GM04503 (cell line): ENCODE results near the gene SMNDC1.
A peak's percentile ranks its signal among the peaks of the same experiment; 100 is the strongest.

Source experiments
- DNase-seq: peaks from one replicate; pipeline ENCODE4 v3.0.0-alpha.2; 2012; ENCODE audit warnings: low read depth

Gene SMNDC1

DNA sequence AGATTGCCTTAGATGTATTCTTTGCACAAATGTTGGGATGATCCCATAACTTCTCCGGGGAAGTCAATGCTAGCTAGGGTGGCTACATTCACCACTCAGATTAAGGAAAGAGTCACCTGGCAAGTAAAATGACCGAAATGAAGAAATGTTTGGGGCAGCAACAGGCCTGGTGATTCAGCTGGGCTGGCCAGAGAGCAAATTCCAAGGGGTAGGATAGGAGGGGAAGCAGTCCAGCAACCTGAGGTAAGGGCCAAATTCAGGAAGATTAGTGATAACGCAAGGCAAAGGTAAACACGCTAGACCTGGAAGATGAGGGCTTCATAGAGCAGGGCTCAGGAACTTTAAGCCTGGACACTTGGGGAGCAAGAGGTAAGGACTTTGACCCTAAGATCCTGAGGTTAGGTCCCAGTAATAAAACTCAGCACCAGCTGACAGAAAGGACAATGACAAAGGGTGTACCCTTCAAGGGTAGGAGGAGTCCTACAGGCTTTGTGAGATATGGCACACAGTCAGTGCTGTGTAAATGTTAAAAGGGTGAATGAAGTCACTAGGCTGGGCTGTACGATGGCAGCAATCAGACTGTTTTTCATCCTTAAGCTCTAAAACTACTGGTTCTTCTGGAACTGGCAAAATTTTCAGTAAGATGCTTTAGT, 22.7 kb upstream of the SMNDC1 start:
- no peak for DNase-seq

DNA sequence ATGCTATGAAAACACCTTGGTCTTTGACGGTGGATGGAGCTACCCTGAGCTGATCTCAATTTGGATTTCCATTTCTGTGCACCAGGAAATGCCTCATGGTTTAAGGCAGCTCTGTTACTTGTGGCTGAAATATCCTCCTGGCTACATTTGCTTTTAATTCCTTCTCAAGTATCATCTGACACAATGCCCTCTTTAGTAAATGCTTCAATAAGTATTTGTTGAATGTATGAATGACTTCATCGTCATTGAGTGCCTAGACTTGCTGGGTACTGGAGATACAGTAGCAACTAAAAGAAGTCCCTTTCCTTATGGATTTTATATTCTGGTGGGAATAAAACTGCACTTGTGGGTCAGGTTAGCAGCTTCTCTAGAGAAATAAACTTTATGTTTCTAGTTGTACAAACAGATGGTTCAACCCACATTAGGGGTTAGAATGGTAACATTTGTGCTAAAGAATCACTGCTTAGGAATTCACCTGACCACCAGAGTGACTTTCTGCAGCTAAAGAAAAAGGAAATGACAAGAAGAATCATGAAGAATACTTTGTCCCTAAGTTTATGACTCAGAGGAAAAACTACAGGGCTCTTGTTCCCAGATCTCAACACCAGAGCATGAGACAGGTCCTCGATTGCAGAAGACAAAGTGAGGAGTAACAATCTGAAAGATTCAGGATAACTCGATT, 21.8 kb upstream of the SMNDC1 start:
- peak; percentile 74 for DNase-seq

DNA sequence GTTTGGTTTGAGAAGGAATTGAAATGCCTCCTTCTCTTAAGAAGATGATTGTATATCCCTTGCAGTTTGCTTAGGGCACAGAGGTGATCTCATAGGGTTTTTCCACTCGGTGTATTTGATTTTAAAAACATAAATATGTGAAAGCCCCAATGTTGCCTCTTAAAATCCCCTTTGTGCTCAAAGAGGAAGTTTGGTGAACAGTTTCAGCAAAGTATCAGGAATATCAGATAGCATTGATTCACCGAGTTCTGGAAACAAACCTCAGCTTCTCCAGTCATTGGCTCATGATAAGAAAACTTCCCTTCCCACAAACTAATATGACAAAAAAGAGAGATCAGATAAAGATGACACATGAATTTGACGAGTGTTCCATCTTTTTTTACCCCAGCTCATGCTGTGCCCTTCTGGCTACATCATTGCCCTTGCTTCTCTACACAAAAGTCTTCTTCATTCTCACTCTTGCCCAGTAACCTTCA, 20.1 kb upstream of the SMNDC1 start:
- DNase-seq: no peak

DNA sequence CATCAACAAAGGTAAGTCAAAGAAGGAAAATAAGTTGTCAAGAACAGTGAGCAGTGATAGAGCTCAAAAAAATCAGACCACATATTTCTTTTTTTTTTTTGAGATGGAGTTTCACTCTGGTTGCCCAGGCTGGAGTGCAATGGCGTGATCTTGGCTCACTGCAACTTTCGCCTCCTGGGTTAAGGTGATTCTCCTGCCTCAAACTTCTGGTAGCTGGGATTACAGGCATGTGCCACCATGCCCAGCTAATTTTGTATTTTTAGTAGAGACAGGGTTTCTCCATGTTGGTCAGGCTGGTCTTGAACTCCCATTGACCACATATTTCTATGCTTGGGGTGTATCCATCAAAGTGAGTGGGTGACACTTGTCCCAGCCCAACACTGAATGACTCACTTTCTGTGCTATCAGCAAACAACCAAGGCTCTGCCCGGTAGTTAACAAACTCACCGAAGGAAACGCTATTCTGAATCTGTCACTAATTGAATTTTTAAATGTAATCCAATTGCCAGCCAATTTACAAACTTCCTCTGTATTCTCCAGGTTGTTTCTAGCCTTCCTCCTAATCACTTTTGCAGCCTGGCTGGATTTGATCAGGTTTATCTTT, 19.6 kb upstream of the SMNDC1 start:
- DNase-seq: no peak

DNA sequence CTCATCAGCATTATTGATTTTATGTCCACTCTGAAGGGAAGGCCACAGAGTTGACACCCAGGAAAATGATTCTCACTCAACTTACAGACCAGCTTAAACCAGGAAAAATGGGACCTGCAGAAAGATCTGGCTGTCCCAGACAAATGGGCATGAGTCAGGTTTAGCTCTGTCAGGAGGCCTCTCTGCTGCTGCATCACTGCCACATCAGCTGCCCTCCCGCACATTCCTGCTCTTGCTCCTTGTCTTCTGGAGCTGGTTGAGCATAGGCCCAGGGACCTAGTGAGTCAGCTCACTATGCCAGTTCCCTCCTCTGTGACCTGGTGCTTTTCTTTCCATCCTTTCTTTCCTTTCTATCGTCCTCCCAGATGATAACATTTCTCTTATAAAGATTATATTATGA, 18.8 kb upstream of the SMNDC1 start:
- DNase-seq: peak; percentile 72

DNA sequence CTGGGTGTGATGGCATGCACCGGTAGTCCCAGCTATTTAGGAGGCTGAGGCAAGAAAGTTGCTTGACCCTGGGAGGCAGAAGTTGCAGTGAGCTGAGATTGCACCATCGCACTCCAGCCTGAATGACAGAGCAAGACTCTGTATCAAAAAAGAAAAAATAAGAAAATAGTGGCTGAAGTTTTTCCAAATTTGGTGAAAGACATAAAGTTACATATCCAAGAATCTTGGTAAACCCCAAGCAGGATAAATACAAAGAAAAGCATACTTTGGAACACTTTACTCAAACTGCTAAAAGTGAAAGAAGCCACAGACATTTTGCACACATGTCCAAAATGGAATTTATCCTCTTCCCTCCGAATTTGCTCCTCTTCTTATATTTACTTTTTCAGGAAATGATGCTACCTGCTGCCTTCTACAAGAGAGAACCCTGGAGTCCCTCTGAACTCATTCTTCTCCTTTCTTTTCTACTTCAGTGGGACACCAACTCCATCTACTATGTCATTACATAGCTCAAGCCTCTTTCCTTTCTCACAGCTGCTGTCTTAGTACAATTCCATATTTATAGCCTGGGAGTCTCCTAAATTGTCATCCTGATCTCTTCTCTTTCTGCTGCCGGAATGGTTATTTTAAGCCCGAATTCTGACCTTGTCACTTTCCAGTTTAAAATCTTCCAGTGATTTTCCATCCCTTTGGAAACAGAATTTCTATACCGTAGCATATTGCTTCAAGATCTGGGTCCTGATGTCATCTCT, 17.3 kb upstream of the SMNDC1 start:
- DNase-seq: no peak

DNA sequence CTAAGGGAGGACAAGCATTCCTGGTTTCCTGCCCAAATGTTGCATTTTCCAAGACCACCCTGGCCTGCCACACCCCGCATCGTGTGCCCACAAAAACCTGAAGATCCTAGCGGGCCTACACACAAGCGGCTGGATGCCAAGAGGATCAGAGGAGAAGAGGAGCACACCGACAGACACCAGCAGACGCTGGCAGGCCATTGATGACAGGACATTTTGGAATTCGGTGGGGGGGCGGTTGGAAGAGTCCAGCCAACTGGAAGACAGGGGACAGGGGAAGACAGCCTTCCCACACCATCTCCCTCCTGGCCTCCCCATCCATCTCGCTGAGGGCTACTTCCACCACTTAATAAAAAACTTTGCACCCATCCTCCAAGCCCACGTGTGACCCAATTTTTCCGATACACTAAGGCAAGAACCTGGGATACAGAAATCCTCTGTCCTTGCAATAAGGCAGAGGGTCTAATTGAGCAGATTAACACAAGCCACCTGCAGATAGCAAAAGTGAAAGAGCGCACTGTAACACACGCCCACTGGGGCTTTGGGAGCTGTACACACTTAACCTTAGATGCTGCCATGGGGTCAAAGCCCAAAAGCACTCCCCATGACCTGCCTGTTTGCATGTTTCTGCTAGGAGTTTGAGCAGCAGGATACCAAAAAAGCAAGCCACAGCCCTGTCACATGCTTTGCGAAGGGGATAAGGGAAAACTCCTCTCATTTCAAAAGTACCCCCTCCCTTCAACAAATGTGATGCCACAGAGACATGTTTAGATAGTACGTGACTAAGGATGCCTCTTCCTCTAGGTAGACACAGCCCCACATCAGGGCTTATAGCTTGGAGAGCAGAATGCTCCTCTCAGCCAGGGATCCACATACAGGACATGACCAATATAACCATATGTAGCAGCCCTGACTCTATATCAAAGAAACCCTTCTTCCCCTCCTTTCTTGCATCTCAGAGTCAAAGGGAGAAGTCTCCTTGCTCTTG, 13.4 kb upstream of the SMNDC1 start:
- no peak for DNase-seq

DNA sequence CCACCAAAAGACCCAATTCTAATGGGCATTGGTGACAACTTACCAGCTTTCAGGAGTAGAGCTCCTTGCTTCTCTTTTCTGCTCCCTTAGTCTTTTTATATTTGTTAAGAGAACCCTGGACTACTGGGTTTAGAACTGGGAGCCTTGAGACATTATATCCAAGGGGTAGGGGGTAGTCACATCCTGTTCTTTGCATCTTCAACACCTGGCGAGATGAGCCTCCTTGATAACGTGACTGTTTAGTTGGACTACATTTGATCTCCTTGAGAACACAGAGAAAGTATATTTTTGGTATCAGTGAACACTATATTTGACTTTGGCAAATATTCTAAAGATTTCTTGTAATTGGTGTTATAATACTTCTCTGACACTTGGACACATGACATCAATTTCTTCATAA, 9.0 kb upstream of the SMNDC1 start:
- no peak for DNase-seq

DNA sequence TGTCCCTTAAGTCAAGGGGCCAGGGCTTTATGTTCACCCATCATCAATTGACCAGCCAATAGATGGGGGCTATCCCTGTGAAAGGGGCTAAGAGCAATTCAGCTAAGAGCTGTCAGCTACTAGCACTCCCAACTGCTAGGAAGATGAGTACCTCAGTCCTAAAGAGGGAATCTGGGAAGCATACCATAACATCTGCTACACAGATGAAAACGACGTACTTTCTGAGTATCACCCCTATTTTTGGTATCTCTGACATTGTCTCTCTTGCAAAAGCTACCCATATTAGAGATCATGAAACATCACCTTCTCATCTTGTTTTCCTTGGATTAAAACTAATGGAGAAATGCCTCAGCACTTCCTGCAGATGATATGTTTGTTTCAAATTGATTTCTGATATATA, 7.5 kb upstream of the SMNDC1 start:
- no peak for DNase-seq

DNA sequence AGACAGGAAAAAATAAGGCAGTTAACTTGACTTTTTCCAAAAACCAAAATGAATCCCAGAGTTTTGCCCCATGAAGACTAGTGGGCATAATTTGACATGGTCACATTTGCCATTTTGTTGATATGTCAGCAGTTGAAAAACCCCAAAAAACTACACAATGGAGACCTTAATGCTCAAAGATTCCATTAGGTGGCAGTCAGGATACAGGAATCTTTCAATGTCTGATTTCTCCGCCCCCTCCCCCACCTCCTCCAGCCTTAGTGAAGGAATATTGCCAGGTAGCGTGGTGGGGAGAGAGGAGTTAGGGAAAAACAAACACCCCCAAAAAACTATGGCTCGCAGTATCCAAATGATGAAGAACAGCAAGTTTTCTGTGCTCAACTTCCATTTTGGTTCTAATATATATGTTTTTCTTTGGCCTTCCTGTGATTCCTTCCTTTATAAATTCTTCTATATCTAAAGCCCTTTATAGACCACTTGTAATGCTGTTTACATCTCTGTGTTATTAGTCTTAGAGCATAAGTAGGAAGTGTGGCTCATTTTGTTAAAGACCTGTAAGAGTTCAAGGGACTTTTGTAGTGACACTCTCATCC, 6.7 kb upstream of the SMNDC1 start:
- DNase-seq: no peak

DNA sequence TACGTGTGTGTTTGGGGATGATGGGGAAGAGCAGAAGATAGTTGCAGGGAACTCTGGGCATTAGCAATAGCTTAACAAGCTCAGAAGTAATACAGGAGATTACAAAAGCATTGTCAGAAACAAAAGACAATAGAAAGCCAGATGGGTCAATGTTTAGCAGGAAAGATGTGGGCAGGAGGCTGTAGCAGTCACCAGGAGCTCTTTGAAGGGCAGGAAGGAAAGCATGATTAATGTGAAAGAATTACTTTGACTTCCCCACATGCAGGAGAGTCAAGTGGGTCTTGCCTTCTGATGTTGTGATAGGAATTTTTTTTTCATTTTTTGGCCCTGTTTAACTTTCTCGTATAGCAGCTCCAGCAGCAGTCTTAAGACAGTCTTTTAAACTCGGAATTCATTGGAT, 6.0 kb upstream of the SMNDC1 start:
- no peak for DNase-seq

DNA sequence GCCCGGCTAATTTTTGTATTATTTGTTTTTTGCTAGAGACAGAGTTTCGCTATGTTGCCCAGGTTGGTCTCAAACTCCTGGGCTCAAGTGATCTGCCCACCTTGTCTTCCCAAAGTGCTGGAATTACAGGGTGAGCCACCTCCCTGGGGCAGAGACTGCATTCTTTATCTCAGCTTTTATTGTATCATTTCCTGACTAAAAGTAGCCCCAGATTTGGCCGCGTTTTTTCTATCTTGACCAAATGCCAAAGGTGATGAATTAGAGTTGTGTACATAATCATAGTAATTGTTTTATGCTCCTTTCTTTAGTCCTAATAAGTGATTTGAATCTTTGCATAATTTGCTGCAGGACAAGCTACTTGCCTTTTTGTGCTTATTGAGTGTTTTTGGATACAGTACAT, 3.1 kb upstream of the SMNDC1 start:
- DNase-seq: no peak

DNA sequence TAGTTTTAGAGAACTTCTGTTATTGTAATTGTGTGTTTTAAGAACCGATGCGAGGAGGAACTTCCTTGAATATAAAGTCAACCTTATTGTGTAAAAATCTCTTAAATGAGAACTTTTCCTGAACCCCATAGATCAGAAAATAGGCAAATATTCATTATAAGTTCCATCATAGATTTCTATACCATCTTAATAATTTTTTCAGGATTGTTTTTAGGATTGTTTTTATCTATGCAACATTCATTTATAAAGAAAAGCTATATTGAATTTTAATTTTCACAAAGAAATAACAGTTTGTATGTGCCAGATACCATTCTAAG, 1.7 kb upstream of the SMNDC1 start:
- no peak for DNase-seq

DNA sequence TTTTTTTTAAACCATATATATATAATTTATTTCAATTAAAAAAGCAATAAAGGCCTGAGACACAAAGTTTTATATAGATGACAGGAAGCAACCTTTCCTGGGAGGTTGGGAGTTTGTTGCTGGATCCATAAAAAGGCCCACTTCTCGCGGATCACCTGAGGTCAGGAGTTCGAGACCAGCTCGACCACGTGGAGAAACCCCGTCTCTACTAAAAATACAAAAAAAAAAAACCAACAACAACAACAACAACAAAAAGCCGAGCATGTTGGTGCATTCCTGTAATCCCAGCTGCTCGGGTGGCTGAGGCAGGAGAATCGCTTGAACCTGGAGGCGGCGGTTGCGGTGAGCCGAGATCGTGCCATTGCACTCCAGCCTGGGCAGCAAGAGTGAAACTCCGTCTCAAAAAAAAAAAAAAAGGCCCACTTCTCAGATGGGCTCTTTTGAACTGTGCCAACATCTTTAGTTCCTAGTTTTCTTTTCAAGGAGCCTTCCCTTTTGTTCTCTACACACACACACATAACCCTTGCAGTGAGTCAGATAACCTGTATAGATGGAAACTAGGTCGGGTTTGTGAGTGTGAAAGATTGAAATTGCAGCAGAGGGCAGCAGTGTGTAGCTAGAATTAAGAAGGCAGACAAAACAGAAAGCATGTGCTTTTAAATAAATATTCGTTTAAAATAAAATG, 1.2 kb upstream of the SMNDC1 start:
- DNase-seq: peak; percentile 58

DNA sequence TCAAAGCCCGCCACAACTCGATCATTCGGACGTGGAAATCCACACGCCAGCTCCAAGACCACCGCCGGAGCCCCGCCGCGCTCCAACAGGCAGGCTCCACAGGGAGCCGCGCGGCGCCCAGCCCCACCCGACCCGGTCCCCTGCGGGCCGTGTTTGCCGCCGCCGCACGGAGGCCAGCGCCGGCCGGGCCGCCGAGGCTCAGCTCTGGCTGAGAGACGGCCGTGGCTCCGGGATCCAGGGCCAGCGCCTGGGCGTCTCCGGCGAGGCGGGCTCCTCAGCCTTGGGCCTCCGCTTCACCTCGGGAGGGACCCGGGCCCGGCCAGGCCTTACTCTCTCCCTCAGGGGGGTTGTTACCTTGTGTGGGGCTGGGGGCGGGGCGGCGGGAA, 333 bp downstream of the SMNDC1 start:
- no peak for DNase-seq

DNA sequence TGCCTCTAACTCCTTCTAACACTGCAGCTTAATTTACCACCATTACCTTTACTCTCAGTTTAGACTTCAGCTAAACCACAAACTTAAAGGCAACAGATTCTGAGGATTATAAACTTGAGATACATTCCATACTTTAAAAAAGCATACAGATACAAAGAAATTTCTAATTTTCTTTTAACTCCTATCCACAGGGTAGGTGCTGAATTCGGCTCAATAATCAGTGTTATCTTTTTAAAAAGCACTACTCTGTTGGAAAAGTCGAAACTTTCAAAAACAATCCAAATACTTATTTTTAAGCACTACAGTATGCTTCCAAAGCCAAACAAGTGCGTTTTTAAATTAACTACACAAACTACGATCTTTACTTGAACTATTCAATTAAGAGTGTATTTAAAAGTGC, 1.0 kb downstream of the SMNDC1 start:
- no peak for DNase-seq

DNA sequence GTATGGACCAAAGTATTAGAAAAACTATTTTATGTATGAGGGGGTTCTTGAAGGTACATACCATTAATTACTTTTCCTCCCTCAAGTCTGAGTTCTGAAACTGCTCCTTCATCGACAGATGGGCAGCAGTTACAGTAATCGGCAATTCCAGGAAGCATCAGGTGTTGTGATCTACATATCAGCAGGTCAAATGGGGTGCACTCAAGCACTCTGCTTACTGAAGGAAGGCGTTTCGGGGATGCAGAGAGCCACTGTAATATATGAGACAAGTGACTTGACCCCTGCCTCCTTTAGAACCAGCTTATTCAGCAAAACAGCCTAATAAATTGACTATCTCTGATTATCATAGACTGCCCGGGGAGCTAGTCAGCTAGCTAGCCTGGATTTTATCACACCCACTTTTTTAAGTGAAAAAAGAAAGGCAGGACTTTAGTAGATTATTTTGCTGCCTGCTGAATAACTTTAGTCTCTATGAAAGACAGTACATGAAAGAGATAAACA, 4.2 kb downstream of the SMNDC1 start:
- DNase-seq: no peak

DNA sequence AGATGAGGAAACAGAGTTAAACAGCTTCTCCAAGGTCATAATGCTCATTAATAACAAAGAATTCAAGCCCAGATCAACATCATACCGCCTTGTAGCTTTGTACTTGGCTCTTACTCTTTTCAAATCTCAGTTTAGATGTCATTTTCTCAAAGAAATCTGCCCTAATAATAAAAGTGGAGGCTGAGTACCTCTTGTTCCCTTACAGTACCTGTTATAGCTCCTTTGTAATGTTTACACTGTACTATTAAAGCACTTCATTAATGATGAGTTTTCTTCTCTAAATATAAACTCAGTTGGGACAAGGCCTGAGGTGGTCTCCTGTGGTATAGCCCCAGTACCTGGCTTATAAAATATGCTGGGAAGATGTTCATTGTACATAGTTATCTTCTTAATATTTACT, 7.8 kb downstream of the SMNDC1 start:
- no peak for DNase-seq

DNA sequence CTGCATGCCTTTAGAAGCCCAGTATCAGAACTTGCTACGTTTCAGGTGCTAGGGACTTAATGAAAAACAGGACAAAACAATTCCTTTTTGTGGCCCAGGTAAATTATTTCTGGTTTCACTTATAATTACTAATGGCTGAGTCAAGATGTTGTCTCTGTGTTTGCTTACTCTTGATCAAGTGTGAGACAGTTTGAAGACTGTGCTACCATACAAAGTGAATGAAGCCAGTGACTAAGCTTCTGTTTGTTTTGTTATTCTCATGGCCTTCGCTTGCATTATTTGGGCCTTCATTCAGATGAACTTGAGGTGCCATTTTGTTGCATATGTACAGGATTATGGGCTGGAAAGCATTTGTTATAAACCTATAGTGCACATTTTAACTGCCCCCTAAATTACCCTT, 17.9 kb downstream of the SMNDC1 start:
- no peak for DNase-seq

DNA sequence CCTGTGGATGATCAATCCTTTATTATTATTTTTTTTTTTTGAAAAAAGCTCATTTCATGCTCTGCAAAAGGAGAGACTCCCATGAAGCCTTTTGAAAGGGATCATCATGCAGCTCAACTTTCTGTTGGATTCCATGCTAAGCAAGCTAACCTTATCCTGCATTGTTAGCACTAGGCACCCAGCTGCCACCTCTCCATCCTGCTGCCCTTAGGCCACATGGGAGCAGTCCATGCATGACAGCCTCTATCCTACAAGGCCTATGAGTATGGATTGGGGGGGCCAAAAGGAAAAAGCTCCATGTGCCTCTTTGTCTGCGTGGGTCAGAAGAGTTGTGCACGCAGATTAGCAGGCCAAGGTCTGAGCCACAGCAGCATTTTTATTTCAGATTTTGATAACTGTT, 19.2 kb downstream of the SMNDC1 start:
- DNase-seq: no peak

DNA sequence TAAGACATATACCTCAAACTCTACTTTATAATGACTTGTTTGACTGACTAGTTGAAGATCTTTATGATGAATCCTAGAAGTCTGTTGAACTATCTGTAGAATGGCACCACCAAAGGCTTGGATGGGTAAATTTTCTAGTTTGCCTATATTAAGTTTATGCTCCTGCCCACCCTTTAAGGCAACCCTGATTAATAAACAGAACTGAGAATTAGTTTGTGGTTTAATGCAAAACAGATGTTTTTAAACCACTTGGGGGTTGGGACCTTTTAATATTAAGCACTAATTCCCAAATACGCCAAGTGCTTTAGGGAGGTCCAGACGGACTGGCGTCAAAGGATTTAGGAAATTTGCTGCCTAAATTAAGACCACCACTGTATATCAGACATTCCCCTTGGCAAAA, 20.5 kb downstream of the SMNDC1 start:
- DNase-seq: no peak
